ENCODE results near the gene DRC7.

The DRC7 gene

DNA sequence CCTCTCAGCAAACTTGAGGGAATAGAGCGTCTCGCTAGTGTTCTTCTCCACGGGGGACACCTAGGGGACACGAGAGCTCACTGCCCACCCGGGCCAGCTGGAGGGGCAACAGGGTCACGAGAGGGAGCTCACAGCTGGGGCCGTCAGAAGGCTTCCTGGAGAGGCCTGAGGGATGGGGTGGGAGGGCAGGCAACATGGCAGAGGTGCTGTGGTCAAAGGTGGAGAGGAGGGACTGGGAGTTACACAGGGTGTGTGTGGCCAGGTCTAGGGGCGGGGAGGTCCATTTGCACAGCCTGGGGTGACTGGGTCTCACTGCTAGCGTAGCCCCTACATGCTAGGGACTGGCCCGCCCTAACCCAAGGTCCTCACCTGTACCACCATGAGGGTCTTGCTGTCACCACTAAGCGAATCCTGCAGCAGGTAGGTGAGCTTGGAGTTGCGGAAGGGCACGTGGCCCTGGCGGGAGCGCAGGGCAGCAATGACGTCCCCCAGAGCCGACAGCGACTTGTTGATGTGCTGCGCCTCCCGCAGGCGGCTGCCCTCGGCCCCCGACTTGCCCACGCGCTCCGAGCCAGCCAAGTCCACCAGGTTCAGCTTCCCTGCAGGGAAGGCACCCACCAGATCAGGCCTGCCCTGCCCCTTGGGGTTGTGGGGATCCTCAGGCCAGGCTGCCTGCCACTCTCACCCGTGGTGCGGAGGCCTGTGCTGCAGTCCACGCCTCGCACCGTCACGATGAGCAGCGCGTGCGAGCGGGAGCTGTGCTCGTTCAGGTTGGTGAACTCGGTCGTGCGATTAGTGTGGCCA, 66.0 kb downstream of the DRC7 start:
- no peaks in the 10 kb centered on the region for H3K27me3 ChIP-seq (ENCODE audit: insufficient read depth, low read length)
- no peaks in the 10 kb centered on the region for H3K4me1 ChIP-seq (ENCODE audit: insufficient read depth, low read length)
- H3K36me3 ChIP-seq (ENCODE audit: insufficient read depth, low read depth, low read length) = peaks cover 9% of the 10 kb centered on the region; the same call in 1 of the 2 replicates
- no peaks in the 10 kb centered on the region for H3K9me3 ChIP-seq (ENCODE audit: insufficient read depth, low read depth, low read length)
- H3K27ac ChIP-seq (ENCODE audit: low read length) = no peak overlapping the region
- H3K4me3 ChIP-seq (ENCODE audit: low read length) = no peak overlapping the region
- no peak overlapping the region for H3K9ac ChIP-seq (ENCODE audit: low read depth, low read length)

DNA sequence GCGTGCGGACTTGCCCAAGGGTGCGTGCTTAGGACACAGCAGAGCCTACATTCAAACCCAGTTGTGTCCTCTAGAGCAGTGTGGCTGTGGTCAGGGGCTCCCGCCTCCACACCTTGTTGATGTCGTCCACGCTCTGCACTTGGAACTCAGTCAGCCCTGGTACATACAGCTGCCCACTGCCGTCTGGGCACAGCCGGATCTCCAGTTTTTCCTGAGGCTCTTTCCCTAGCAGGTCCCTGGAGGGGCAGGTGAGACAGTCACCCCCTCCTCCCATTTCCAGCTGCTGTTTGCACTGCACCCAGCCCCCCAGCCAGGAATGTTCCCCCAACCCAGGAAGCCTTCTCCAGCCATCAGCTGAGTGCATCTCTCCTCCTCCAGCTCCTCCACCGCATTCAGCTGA, 66.7 kb downstream of the DRC7 start:
- Histone ChIP-seq H3K9me3 (ENCODE audit: insufficient read depth, low read depth, low read length) (no peaks in the 10 kb centered on the region), H3K9ac (ENCODE audit: low read depth, low read length) (no peak overlapping the region), H3K36me3 (ENCODE audit: insufficient read depth, low read depth, low read length) (peaks cover 1% of the 10 kb centered on the region; the same call in 1 of the 2 replicates), H3K4me1 (ENCODE audit: insufficient read depth, low read length) (no peaks in the 10 kb centered on the region), H3K27ac (ENCODE audit: low read length) (no peak overlapping the region), H3K27me3 (ENCODE audit: insufficient read depth, low read length) (no peaks in the 10 kb centered on the region), H3K4me3 (ENCODE audit: low read length) (no peak overlapping the region)

DNA sequence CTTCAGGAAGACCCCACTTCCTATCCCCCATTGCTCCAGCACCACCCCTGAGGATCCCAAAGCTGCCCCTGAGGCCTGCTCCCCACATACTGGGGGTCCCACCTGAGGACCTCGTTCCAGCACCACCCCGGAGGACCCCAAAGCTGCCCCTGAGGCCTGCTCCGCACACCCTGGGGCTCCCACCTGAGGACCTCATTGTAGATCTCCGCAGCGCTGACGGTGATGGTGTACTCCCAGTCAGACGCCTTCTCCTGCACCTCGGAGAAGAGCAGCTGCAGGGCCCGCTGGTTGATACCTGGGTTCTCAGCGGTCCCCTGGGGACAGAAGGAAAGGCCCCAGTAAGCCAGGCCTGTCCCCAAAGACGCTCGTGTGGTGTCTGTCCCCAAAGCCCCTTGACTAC, 67.4 kb downstream of the DRC7 start:
- no peaks in the 10 kb centered on the region for H3K9me3 ChIP-seq (ENCODE audit: insufficient read depth, low read depth, low read length)
- H3K36me3 ChIP-seq (ENCODE audit: insufficient read depth, low read depth, low read length) = no peaks in the 10 kb centered on the region
- H3K4me1 ChIP-seq (ENCODE audit: insufficient read depth, low read length) = no peaks in the 10 kb centered on the region
- H3K4me3 ChIP-seq (ENCODE audit: low read length) = no peak overlapping the region
- H3K27ac ChIP-seq (ENCODE audit: low read length) = no peak overlapping the region
- no peaks in the 10 kb centered on the region for H3K27me3 ChIP-seq (ENCODE audit: insufficient read depth, low read length)
- no peak overlapping the region for H3K9ac ChIP-seq (ENCODE audit: low read depth, low read length)

DNA sequence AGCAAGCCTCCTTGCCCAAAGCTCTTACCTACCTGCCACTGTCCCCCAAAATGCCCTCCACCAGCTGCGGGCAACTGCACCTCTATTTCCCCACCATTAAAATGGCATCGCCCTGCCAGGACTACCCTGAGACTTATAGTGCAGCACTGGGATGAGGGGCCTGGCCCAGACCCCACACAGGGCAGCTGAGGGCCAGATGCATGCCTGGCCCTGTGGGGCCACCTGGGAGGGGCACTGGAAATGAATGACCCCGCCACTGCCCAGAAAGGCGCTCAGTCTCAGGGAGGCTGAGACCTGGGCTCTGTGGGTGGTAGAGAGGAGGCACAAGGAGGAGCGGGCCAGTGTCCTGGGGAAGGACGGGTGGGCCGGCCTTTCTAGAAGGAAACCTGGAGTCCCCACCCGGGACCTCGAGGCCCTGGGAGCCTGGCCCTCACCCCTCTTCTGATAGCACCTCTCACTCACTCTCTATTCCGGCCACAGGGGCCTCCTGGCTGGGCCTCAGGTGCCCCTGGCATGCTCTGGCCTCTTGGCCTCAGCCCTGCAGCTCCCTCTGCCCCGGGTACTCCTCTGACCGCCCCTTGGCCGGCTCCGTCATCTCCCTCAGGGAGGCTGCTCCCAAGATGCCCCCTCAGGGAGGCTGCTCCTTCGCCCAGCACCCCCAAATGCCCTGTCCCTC, 67.9 kb downstream of the DRC7 start:
- Histone ChIP-seq H3K36me3 (ENCODE audit: insufficient read depth, low read depth, low read length) (no peaks in the 10 kb centered on the region), H3K27me3 (ENCODE audit: insufficient read depth, low read length) (no peaks in the 10 kb centered on the region), H3K9me3 (ENCODE audit: insufficient read depth, low read depth, low read length) (no peaks in the 10 kb centered on the region), H3K27ac (ENCODE audit: low read length) (no peak overlapping the region), H3K9ac (ENCODE audit: low read depth, low read length) (no peak overlapping the region), H3K4me3 (ENCODE audit: low read length) (no peak overlapping the region), H3K4me1 (ENCODE audit: insufficient read depth, low read length) (no peaks in the 10 kb centered on the region)

DNA sequence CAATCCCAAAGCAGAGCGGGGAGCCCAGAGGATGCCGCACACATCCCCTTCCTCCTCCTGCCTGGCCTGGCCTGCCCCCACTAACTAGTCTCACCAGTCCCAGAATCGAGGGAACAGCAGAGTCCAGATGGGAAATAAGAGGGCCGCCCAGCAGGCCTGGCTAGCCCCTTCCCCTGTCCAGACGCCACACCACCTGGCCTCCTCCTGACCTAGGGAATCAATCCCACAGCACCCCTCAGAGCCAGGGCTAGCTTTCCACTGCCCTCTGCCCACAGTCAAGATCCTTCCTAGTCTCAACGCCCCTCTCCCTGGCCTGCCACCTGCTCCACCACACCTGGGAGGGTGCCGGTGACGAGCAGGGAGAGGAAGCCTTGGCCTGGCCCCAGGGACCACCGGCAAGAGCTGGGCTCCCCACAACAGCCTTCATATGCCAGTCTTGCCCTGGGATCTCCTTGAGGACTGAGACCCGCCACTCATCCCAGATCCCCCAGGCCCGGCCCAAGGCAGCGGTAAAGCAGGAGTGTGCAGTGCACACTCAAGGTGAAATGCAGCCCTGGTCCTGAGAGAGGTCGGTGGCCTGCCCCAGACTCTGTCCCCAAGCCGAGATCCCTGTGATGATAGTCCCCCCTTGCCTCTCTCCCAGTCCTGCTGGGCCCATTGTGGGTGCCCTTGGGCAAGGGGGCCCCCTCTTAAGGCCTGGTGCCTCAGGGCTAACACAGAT, 68.8 kb downstream of the DRC7 start:
- H3K9me3 ChIP-seq (ENCODE audit: insufficient read depth, low read depth, low read length) = no peaks in the 10 kb centered on the region
- H3K36me3 ChIP-seq (ENCODE audit: insufficient read depth, low read depth, low read length) = no peaks in the 10 kb centered on the region
- H3K27ac ChIP-seq (ENCODE audit: low read length) = no peak overlapping the region
- no peak overlapping the region for H3K9ac ChIP-seq (ENCODE audit: low read depth, low read length)
- H3K4me1 ChIP-seq (ENCODE audit: insufficient read depth, low read length) = no peaks in the 10 kb centered on the region
- H3K4me3 ChIP-seq (ENCODE audit: low read length) = no peak overlapping the region
- no peaks in the 10 kb centered on the region for H3K27me3 ChIP-seq (ENCODE audit: insufficient read depth, low read length)

DNA sequence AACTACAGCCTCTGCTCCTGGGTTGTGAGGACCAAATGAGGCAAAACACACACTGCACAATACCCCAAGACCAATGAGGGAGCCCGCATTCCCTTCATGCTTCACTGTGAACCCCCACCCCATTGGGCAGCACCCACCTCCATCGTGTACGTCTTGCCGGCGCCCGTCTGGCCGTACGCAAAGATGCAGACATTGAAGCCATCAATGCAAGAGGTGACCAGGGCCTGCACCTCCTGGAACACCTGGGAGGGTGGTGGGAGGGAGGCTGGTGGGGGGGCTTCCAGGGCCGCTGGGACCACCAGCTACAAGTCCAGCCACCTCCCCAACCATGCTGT, 69.4 kb downstream of the DRC7 start:
- H3K4me3 ChIP-seq (ENCODE audit: low read length) = no peak overlapping the region
- no peak overlapping the region for H3K27ac ChIP-seq (ENCODE audit: low read length)
- H3K9ac ChIP-seq (ENCODE audit: low read depth, low read length) = no peak overlapping the region
- H3K4me1 ChIP-seq (ENCODE audit: insufficient read depth, low read length) = no peaks in the 10 kb centered on the region
- H3K9me3 ChIP-seq (ENCODE audit: insufficient read depth, low read depth, low read length) = no peaks in the 10 kb centered on the region
- no peaks in the 10 kb centered on the region for H3K27me3 ChIP-seq (ENCODE audit: insufficient read depth, low read length)
- H3K36me3 ChIP-seq (ENCODE audit: insufficient read depth, low read depth, low read length) = no peaks in the 10 kb centered on the region

DNA sequence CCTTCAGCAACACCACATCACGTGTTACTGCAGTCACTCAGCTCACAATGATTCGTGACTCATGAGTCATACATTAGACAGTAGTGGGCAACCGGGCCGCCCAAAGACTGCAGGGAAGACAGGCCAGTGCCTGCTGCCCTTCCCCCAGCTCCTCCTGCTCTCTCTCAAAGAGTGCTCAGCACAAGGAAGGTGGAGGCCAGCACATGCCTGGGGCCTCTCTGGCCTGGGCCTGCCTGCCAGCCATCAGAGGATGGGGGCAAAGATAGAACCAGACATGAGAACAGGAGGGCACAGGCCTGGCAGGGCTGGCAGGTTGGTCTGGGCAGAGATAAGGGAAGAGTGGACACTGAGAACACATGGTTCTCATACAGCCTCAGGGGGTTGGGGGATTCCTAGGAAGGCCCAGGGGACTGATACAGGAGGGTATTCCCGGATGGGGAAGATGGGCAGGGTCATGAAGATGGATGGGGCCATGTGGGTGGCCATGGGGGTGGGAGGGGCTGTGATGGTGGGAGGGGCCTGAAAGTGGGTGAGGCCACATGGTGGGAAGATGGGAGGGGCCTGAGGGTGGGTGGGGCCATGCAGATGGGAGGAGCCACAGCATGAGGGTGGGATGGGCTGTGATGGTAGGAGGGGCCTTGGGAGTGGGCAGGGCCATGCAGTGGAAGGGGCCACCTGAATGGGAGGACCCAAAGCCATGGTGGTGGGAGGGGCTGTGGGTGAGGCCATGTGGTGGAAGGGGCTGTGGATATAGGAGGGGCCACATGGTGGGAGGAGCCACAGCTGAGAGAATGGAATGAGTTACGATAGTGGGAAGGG, 69.9 kb downstream of the DRC7 start:
- H3K27ac ChIP-seq (ENCODE audit: low read length) = no peak overlapping the region
- H3K9me3 ChIP-seq (ENCODE audit: insufficient read depth, low read depth, low read length) = no peaks in the 10 kb centered on the region
- H3K4me1 ChIP-seq (ENCODE audit: insufficient read depth, low read length) = no peaks in the 10 kb centered on the region
- no peaks in the 10 kb centered on the region for H3K36me3 ChIP-seq (ENCODE audit: insufficient read depth, low read depth, low read length)
- no peak overlapping the region for H3K9ac ChIP-seq (ENCODE audit: low read depth, low read length)
- no peak overlapping the region for H3K4me3 ChIP-seq (ENCODE audit: low read length)
- no peaks in the 10 kb centered on the region for H3K27me3 ChIP-seq (ENCODE audit: insufficient read depth, low read length)

DNA sequence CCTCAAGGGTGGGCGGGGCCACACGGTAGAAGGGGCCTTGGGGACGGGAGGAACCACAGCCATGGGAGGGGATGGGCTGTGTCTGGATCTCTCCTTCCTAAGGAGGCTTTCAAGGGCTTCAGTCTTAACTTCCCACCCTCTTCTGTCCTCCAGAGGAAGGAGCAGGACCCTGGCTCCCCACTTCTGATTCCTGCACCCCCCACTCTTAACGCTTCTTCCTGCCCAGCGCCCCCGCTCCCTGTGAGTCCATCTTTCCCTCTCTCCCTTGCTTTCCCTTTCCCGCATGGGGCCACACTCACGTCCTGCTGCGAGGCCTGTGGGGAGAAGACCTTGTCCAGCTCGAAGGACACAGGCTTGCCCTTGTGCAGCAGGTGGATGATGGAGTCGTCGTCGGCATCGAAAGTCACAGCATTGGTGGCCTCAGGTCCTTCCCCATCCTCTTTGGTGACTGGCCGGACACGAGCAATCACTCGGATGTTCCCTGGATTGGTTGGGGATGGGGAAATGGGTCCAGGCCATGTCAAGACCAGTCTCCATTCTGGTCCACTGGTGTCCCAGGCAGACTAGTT, 70.6 kb downstream of the DRC7 start:
- H3K4me3 ChIP-seq (ENCODE audit: low read length) = no peak overlapping the region
- no peak overlapping the region for H3K9ac ChIP-seq (ENCODE audit: low read depth, low read length)
- no peak overlapping the region for H3K27ac ChIP-seq (ENCODE audit: low read length)
- H3K36me3 ChIP-seq (ENCODE audit: insufficient read depth, low read depth, low read length) = no peaks in the 10 kb centered on the region
- no peaks in the 10 kb centered on the region for H3K27me3 ChIP-seq (ENCODE audit: insufficient read depth, low read length)
- no peaks in the 10 kb centered on the region for H3K9me3 ChIP-seq (ENCODE audit: insufficient read depth, low read depth, low read length)
- no peaks in the 10 kb centered on the region for H3K4me1 ChIP-seq (ENCODE audit: insufficient read depth, low read length)

DNA sequence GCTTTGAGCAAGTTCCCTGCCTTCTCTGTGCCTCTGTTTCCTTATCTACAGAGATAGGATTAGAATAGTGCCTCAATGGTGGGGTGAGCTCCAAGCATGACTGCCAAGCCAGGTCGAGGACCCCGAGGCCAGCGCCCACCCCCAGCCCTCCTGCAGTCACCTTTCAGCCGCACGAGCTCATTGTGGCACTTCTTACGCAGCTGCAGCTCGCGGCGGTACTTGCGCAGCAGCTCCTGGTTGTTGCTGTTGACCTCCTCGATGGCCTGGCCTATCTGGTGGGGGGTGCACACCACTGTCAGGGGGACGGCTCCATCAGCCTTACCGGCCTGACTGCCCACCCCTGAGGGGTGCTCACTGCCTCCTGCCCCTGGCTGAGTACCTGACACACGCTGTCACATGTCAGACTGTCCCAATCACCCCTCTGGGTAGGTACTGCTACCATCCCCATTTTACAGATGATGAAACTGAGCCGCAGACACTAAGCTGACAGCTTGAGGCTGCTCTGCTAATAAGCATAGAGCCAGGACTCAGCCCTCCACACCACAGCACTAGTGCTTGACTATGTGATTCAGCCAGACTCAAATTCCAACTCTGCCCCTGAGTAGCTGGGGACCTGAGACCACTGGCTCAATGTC, 72.2 kb downstream of the DRC7 start:
- H3K9ac ChIP-seq (ENCODE audit: low read depth, low read length) = no peak overlapping the region
- H3K27ac ChIP-seq (ENCODE audit: low read length) = no peak overlapping the region
- H3K4me1 ChIP-seq (ENCODE audit: insufficient read depth, low read length) = no peaks in the 10 kb centered on the region
- H3K4me3 ChIP-seq (ENCODE audit: low read length) = no peak overlapping the region
- no peaks in the 10 kb centered on the region for H3K36me3 ChIP-seq (ENCODE audit: insufficient read depth, low read depth, low read length)
- no peaks in the 10 kb centered on the region for H3K27me3 ChIP-seq (ENCODE audit: insufficient read depth, low read length)
- no peaks in the 10 kb centered on the region for H3K9me3 ChIP-seq (ENCODE audit: insufficient read depth, low read depth, low read length)

DNA sequence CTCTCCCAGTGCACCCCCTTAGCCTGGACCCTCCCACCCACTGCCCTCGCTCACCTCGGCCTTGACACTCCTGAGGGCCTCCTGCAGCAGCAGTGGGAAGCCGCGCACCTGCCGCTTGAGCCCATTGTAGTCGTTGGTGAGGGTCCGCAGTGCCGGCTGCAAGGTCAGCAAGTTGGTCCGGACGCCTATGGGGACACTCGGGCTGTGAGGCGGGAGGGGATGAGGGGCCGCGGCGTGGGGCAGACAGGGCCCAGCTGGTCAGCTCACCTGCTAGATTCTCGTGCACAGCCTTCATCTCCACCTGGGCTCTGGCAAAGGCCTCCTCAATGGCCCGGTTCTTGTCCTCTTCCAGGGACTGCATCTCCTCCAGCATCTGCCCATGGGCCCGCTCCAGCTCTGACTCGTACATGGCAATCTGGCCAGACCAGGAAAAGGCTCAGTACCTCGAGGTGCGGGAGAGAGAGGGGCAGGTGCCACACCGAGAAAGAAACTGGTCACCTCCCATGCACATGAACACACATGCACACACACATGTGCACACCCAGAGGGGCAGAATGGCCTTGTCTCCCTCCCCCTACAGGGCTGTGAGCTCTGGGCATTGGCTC, 75.0 kb downstream of the DRC7 start:
- H3K4me1 ChIP-seq (ENCODE audit: insufficient read depth, low read length) = peaks cover under 1% of the 10 kb centered on the region; the same call in 1 of the 2 replicates
- no peak overlapping the region for H3K9ac ChIP-seq (ENCODE audit: low read depth, low read length)
- H3K27me3 ChIP-seq (ENCODE audit: insufficient read depth, low read length) = peaks cover 1% of the 10 kb centered on the region; the same call in 1 of the 2 replicates
- H3K27ac ChIP-seq (ENCODE audit: low read length) = no peak overlapping the region
- no peaks in the 10 kb centered on the region for H3K9me3 ChIP-seq (ENCODE audit: insufficient read depth, low read depth, low read length)
- no peak overlapping the region for H3K4me3 ChIP-seq (ENCODE audit: low read length)
- H3K36me3 ChIP-seq (ENCODE audit: insufficient read depth, low read depth, low read length) = no peaks in the 10 kb centered on the region
